ENCODE measurements around the gene TECTB.
"Not testable (repeated sequence)": the region's sequence is repeated elsewhere in the genome, so short reads cannot be mapped to it uniquely, and the experiment has no call there.

TECTB gene

DNA sequence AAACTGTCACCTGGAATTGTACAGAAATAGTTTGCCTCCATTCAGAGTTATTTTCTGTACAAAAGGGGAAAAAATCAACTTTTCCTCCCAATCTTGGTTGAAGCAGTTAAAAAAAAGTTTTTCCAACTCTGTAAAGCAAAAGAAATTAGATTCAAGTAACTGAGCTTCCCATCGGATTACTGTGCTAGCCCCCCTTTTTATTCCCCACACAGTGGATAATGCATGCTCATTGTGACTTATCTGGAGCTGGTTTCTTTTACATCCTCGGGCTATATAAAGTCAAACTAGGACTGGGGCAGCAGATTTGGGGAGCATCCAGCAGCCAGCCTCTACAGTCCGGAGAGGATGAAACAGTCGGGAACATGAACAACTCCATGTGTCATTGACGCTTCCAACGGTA is at the start of gene TECTB:
Gene TECTB (plus strand): TSS at position 301 of the 400 bp plus-strand sequence. CDS start 335 bp downstream, outside the sequence.
- DNase-seq (ENCODE audit: low spot score): no peak

- no peak for DNase-seq (ENCODE audit: low spot score)
These were observed 48.1 kb upstream of the TECTB start for GRCh38 chr10:112235141-112235540.

DNA sequence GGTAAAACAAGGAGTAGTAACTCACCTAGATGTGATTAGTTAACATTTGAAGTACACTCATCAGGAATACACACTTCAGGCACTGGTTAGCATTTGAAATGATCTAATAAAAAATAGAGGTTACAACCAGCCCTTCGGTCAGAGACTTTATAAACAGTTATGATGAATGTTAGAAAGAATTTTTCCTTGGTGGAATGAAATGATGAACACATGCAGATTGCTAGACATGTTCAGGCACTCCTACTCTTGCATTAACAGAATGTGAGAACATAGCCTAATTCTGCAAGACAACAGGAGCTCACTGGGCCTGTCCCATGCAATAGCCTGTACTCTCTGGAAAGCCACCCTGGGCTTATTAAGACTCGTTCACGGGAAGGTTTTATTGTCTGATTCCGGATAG is 47.3 kb upstream of the TECTB start:
- DNase-seq (ENCODE audit: low spot score): no peak

DNA sequence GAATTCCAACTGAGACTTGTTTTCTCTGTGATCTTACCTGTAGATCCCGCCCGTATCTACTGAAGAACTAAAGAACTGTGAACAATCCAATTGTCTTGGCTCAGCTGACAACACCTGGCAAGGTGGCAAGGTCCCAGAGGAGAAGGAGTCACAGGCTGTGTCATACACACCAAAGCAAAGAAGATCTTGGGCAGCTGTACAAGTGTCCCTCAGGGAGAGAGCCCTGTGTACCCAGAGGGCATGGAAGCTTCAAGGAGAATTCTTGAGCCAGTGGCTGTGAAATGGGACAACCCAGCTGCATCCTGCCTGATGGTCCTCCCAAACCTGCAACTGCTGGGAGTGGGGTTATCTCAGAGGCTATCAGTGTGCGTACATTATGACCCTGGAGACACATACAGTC is 46.7 kb upstream of the TECTB start:
- DNase-seq (ENCODE audit: low spot score): no peak

GRCh38 chr10:112239347-112239746 is 43.9 kb upstream of the TECTB start:
- DNase-seq (ENCODE audit: low spot score): no peak

DNA sequence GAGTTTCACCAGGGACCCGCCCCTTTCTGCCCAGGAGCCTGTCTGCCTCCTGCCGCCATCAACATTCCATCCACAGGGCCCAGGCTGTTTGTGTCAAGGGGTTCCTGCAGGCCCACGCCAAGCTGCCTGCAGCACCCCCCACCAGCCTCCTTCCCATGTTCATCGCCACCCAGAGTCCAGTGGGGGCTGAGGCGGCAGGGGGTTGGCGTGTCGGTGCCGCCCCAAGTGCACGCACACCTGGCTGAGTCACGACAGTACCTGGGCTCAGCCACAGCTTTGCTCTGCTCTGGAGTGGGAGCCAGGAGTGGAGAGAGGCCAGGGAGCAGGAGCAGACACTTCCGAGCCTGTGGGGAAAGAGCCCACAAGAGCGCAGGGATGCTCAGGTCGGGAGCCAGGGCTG is 42.8 kb upstream of the TECTB start:
- DNase-seq (ENCODE audit: low spot score): no peak

- no peak for DNase-seq (ENCODE audit: low spot score)
These were observed 41.4 kb upstream of the TECTB start for GRCh38 chr10:112241651-112242341.

DNA sequence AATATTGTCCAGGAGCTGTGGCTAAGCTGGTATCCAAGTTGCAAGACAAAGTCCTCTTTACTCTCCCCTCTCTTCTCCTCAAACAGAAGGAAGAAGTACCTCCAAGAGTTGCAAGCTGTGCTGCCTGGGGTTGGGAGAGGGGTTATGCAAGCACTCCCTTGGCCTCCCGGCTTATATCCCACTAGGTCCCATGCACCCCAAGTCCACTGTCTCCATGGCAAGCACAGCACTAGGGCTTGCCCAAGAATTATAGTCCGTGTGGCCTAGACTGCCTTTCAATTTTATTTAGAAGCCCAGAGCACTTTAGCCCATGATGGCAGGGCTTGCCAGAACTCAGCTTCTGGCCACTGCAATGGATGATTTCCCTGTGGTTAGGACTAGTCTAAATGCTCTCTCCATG is 40.4 kb upstream of the TECTB start:
- no peak for DNase-seq (ENCODE audit: low spot score)

DNA sequence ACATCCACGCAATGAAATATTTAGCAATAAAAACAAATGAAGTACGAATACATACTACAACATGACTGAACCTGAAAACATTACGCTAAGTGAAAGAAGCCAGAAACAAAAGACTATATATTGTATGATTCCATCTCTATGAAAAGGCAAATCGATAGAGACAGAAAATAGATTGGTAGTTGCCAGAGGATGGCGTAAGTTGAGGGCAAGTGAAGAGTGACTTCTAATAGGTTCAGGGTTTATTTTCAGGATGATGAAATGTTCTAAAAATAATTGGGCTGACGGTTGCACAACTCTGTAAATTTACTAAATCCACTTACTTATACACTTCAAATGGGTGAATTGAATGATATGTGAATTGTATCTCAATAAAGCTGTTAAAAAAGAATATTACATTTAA is 39.5 kb upstream of the TECTB start:
- DNase-seq (ENCODE audit: low spot score): no peak

- DNase-seq (ENCODE audit: low spot score): no peak
These were observed 39.0 kb upstream of the TECTB start for GRCh38 chr10:112244197-112244596.

DNA sequence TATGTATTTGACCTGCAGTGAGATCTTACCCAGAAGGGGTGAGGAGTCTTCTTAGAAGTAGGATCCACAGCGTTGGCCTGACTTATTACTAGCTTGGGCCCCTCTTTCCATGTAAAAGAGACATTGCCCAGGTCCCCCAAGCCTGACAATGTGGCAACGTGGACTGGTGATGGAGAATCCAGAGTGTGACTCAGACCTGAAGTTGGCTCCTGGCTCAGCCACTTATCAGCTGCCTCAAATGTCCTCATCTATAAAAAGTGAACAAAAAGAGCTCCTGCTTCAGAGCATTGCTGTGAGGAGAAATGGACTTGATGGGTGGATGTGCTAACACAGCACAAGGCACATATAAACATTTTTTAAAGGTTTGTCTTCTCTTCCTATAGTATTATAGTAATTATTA is 35.4 kb upstream of the TECTB start:
- no peak for DNase-seq (ENCODE audit: low spot score)

GRCh38 chr10:112248584-112249295 is 34.5 kb upstream of the TECTB start:
- no peak for DNase-seq (ENCODE audit: low spot score)

GRCh38 chr10:112249722-112250121 is 33.5 kb upstream of the TECTB start:
- no peak for DNase-seq (ENCODE audit: low spot score)

DNA sequence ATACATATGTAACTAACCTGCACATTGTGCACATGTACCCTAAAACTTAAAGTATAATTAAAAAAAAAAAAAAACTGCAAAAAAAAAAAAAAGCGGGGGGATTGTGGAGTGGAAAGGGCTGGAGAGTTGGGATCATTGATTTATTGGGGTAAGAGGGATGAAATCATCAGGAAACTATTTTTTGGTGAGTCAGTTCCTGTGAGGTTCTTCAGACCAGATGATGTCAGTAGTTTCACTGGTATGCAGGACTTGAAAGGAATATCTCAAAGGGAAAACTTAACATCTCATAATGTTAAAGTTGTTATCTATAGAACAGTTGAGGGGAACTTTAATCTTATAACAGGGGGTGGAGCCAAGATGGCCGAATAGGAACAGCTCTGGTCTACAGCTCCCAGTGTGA is 32.6 kb upstream of the TECTB start:
- no peak for DNase-seq (ENCODE audit: low spot score)

GRCh38 chr10:112251238-112251637 is 32.0 kb upstream of the TECTB start:
- DNase-seq (ENCODE audit: low spot score): not testable (repeated sequence)

DNA sequence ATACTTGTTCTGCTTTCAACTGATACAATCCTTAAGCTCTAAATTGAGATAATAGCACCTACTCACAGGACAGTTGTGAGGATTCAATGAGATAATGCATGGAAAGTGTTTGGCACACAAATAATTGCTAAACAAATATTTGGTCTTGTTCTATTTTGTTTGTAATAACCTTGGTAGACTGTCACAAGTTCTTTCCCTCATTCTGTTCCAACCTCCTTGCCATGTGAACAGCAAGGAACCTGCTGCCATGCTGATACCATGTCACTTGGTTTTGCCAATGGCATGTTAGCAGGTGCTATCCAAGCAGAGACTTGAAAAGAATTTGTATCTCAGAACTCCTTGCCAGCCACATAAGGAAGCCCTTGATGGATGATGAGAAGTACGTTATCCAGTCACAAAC is 24.8 kb upstream of the TECTB start:
- DNase-seq (ENCODE audit: low spot score): no peak

- no peak for DNase-seq (ENCODE audit: low spot score)
These were observed 23.5 kb upstream of the TECTB start for GRCh38 chr10:112259688-112260087.

- DNase-seq (ENCODE audit: low spot score): no peak
These were observed 22.4 kb upstream of the TECTB start for GRCh38 chr10:112260831-112261230.

GRCh38 chr10:112261281-112261822 is 21.8 kb upstream of the TECTB start:
- DNase-seq (ENCODE audit: low spot score): no peak

- DNase-seq (ENCODE audit: low spot score): no peak
These were observed 20.7 kb upstream of the TECTB start for GRCh38 chr10:112262546-112262945.

GRCh38 chr10:112265745-112266144 is 17.5 kb upstream of the TECTB start:
- no peak for DNase-seq (ENCODE audit: low spot score)

GRCh38 chr10:112269266-112269665 is 13.9 kb upstream of the TECTB start:
- no peak for DNase-seq (ENCODE audit: low spot score)

DNA sequence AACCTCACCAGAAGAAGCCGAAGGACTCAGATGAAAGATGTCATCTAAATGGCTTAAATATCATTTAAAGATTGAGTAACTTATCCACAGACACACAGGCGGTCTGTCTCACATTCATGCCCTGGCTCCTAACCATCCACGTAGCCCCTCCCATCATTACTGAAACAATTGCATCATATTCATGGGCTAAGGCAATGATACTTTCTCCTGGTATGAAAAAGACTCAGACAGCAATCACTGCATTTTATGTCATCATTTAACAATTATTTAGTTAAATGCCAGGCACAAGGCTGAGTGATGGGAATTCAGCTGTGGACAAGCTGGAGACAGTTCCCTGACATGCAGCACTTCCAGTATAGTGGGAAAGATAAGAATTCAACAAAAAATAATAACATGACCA is 11.2 kb upstream of the TECTB start:
- no peak for DNase-seq (ENCODE audit: low spot score)

DNA sequence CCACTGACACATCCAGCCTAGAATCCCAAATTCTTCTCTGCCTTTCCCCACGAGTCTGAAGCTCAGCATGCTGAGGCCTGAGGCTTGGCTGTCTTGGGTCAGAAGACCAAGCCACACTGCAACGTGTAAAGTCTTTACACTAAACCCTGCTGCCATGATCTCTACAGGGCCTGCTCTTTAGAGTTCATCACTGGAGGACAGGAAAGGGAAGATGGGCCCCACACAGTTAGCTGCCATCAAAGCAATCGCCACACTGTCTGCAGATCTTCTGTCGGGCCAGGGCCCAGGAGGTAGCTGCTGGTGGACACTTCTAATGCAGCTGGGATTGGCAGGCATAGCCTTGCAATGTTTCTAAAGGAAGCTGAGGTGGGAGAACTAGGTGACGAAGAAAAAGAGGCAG is 8.4 kb upstream of the TECTB start:
- DNase-seq (ENCODE audit: low spot score): no peak
